Testis (tissue), 2 donors: ENCODE data around the gene OR51B5.

Experiments
- POLR2A ChIP-seq: fragments of 450-650 bp; IDR thresholded peaks from one replicate; pipeline ENCODE4 v1.6.1; 2017; ENCODE audit warnings: antibody characterized with exemption, mild to moderate bottlenecking, moderate library complexity
- TF ChIP-seq, protein P1 (sequence below), 3 experiments: fragments of 450-650 bp in 2 of 3; fragments of 200-600 bp in 1 of 3; sonication (generic) in 1 of 3; IDR thresholded peaks; one replicate each; pipeline ENCODE4 v1.5.1; 2016 to 2019; ENCODE audit warnings: antibody characterized with exemption in 3 of 3, mild to moderate bottlenecking in 2 of 3, moderate library complexity in 1 of 3

DNA sequence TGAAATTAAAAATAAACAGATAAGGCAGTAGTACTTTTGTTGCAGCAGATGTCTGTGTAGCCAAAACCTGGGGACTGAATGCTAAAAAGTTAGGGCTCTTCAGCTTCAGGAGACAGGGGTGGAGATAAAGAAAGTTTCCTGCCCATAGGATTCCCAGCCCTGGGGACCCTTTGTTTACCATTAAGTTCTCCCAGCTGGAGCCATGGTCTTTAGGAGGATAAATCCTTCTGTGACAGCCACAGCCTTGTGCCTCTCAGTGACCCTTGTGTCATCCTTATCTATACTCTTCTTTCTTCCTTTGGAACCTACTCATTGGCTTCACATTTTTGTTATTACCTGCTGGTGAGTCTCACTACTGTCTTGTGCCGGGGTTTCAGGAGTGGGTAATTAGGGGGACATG, 40.3 kb upstream of the OR51B5 start, which contains the start of gene OR51M1:
- TF ChIP-seq, protein P1, sequence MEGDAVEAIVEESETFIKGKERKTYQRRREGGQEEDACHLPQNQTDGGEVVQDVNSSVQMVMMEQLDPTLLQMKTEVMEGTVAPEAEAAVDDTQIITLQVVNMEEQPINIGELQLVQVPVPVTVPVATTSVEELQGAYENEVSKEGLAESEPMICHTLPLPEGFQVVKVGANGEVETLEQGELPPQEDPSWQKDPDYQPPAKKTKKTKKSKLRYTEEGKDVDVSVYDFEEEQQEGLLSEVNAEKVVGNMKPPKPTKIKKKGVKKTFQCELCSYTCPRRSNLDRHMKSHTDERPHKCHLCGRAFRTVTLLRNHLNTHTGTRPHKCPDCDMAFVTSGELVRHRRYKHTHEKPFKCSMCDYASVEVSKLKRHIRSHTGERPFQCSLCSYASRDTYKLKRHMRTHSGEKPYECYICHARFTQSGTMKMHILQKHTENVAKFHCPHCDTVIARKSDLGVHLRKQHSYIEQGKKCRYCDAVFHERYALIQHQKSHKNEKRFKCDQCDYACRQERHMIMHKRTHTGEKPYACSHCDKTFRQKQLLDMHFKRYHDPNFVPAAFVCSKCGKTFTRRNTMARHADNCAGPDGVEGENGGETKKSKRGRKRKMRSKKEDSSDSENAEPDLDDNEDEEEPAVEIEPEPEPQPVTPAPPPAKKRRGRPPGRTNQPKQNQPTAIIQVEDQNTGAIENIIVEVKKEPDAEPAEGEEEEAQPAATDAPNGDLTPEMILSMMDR (IDR thresholded peaks at IDR 0.05), result no peak
- TF ChIP-seq POLR2A, result no peak
